T follicular helper cell (primary cell): ENCODE data around the gene HOXB6.

Source experiments
- DNase-seq: peaks from one replicate; pipeline ENCODE4 v3.0.0-alpha.2; 2020; ENCODE audit warnings: low read depth

Gene HOXB6

GRCh38 chr17:48565925-48566710, 38.7 kb downstream of the HOXB6 start:
- DNase-seq, result no peak

DNA sequence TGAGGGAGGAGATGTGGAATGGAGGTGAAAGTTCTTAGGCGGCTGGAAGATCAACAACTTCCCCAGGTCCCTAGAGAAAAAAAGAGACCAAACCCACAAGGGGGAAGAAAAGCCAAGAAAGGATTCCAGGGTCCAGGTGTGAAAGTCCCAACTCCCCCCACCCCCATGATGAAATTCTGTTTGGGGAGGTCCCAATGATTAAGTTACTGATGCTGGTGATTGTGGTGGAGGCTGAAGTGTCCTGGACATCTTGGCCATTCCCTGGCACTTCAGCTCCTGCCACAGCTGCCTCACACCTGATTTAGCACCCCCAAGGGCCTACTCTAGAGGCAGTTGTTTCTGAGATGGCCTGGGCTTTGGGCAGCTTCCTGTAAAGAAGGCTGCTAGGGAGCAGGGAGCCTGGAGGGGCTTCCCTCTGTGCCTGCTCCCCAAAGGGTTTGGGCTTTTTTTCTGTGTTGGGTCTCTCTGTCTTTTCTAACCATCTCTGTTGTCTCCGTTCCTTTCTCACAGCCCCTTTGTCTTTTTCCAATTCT, 39.7 kb downstream of the HOXB6 start:
- no peak for DNase-seq

DNA sequence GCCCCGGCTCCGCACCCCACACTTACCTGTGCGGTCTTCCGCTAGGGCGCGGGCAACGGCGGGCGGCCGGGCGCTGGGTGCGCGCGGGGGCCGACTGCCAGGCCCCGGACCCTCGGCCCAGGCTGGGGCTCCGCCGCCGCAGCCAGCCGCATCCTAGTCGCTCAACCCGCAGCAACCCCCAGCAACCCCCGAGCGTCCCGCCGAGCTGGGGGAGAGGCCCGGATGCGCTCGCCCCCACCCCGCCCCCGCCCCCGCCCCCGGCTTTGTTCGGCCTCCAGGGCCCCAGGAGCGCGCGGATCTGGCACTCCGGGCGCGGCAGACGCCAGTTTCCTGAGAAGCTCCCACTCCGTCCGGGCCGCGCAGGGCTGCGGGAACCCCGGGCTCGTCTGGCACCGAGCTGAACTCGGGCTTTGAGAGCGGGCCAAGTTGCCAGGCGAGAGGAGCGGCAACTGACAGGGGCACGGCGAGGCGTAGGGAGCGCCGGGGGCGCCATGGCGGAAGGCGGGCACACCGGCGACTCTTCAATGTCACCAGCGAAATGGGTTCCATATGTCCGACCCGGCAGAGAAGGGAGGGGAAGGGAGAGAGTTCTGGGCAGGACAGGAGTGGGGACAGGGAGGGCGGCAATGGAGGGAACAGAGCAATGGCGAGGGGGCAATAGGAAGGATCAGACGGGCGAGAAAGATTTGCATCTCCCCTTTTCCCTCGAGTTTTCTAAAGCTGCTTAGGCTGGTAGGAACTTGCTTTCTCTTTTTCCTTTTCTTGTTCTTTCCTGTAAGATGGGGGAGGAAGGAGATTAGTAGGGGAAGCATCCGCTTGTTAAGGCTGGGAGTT, 40.4 kb downstream of the HOXB6 start:
- DNase-seq, result no peak

DNA sequence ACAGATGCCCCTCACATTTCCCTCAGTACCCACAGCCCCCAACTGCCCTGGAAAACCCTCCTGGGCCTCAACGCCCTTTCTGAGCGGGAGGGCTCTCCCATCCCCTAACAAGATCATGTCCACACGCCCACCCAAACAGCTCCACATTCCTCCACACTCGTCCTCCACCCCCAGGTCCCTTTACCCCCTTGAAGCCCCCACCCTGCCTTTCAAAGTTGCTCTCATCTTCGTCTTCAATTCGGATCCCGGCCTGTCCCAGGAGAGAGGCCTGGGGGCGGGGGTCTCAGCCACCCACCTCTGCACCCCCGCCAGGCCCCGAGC, 41.0 kb downstream of the HOXB6 start:
- DNase-seq, result no peak

DNA sequence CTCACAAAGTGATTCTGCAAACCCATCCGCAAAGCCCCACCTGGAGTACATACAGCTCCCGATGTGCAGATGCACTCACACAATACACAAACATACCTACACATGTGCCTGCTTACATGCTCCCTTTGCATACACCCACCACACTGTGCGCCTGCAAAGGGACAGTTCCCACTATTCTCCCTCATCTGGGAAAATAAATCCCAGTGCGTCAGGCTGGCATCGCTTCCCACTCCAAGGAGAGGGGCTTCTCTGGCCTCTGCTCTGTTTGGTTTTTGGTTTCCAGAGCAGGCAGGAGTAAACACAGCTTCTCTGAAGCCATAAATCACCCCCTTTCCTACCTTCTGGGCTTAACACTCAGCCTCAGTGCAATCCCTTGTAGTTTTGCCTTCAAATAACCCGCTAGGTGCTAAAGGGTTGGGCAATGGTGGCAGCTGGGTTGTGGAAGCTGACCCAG, 41.4 kb downstream of the HOXB6 start:
- DNase-seq, result no peak

DNA sequence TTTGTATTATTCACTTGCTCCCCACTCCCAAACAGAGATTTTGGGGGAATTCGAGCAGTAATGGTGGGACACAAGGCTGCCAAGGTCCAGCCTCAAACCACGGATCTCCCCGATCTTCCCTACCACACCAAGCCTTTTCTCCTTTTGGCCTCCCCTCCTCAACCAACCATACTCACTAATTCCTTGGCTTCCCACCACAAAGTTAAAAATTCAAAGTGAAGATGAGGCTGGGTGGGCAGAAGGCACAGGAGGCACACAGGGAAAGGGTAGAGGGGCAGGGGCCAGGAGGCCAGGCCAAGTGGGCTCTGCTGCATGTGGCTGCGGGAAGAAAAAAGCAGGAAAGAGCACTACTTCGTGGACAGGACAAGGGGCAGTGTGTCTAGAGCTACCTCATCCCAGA, 41.9 kb downstream of the HOXB6 start:
- no peak for DNase-seq

DNA sequence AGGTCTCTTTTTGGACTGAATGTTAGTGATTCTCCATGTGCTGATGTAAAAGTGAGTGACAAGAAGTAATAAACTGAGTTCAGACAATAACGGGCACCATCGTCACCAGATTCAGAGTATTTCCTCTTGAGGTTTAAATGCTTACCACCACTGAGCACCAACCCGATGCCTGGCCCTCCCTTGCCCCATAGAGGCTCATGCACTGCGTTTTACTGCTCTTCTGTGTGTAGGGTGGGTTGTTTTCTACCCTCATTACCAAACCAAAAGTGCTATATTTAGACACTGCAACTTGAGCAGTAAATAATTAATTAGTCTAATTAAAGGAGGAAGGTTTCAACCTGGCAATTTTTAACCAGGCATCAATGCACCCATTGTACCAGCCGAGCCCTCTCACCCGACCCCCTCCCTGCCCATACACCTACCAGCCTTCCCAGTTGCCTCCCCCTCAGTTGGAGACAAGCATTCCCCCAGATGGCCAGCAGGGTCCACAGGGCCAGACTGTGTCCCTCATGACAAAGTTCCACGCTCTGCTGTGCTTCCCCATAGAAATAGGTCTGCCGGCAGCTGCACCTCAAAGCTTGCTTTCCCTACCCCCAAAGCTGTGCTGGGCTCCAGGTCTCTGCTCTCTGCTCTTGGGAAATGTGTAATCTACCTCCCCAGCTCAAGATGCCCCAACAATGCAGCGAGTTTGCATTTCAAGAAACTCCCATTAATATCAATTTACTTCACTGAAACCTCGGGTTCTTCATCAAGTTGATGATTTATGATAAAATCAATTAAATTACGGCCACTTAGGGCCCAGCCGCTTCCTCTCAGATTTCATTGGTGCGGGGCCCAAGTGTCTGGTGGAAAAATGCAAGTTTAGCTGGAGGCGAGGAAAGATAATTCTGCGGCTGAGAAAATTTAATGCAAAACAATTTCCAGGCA, 42.6 kb downstream of the HOXB6 start:
- no peak for DNase-seq

GRCh38 chr17:48559840-48560817, 44.7 kb downstream of the HOXB6 start:
- no peak for DNase-seq

GRCh38 chr17:48559122-48559839, 45.5 kb downstream of the HOXB6 start:
- no peak for DNase-seq

DNA sequence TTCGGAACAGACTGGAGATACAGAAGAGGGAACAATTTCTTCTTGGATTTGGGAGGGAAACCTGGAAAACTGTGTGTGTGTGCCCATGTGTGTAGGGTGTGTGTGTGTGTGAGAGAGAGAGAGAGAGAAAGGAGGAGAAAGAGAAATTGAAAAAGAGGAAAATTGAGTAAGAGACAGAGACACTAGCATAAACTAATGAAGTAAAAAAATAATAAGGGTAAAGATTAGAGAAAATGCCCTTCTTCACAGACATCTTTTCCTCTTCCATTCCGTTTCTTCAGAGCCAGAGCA, 46.0 kb downstream of the HOXB6 start:
- DNase-seq, result no peak

DNA sequence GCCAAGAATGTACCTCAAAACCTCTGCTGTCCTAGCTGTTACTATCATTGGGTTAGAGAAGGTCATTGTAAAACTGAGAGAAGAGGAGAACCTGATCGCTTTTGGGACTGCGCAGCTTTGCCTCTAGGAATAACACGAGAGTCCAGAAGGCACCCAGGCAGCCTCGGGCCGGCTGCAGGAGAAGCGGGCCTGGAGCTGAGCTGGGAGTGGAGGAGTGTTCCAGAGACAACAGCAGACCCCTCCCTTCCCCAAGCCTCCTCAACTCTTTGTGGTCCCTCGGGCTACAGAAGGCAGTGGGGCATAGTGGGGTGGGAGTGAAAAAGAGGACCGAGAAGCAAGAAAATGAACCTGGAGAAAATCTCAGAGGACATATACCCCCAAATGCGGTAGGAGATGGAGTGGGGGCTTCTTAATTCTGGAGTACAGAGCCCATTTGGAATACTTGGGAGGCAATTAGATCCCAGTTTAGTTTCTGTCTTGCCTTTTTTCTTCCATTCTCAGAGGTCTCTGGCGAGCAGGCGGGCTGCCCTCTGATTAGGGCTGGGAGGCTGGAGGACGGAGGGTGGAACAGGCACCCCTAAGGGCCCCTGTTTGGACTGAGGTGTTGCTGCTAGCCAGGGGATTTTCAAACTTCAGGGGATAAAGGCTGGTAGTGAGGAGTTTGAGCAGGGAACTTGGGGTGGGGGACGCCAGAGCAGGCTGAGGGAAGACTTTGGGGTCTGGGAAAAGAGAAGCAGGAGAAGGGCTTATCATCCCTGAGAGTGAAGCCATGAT, 46.5 kb downstream of the HOXB6 start:
- no peak for DNase-seq

DNA sequence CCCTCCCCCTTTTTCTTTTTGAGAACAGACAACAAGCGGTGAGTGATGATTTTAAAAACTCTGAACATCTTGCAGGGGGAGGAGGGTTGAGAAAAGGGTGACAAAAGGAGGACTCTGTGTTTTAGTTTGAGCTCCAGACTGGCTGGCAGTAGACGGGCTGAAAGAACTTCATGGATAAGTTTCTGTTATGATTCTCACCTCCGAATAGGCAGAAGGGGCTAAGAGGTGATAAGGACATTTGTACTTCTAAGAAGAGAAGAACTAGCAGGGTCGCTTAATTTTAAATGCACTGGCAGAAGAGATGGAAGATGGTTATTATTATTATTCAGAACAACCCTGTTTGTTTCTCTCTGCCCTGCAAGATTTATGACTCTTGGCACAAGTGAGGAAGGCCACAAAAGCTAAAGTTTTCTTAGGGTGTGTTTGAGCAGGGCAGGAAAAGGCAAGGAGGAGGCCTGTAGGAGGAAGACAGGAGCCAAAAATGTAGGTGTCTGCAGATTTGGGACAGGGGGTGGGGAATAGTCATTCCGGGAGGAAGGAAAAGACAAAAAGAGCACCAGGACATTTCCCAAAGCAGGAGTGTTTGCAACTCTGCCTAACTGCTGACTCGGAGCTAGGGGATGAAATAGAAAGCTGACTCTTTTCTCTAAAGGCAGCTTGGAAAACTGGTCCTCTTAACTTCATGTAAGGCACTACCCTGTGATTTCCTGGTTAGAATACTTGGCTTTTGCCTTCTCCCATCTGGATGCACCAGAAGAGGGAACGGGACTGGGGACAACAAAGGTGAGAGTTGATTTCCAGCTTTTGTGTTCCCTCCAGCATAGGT, 48.0 kb downstream of the HOXB6 start:
- no peak for DNase-seq

GRCh38 chr17:48556229-48556575, 48.6 kb downstream of the HOXB6 start:
- DNase-seq, result no peak

DNA sequence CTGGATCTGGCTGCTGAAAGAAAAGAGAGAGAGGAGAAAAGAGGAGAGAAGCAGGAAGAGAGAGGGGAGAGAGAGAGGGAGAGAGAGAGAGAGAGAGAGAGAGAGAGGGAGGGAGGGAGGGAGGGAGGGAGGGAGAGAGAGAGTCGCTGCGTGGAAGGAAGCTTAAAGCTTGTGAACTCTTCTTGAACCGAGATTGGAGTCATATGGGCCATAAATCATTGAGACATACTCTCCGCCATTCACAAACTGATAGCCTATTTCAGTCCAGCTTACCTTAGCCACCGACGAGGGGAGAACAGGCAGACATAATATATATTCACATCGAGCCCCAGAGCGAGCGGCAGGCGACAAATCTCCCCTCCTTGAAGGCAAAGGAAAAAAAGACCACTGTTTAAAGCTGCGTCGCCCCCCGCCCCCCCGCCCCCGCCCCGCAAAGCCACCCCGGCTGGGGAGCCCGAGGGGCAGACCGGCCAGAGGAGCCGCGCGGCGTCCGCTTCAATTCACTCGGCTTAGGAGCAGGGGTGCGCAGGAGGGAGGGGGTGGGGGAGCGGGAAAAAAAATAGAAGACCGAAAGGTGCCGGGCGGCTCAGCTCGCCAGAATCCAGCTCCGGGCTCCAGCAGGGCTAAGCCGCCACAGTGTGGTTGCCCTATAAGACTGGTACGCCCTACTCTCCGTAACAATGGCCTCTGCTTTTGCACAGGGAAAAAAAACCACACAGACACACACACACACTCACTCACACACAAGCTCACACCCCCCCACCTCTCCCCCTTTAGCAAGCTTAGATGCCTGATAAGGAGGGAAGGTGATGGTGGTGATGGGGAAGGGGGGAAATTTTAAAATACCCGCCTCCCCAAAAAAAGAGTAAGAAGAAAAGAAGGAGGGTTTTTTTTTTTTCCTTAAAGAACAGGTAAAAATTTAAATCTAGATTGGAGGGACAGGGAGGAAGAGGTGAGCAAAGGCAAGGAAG, 49.2 kb downstream of the HOXB6 start:
- no peak for DNase-seq

GRCh38 chr17:48554412-48555257, 50.2 kb downstream of the HOXB6 start:
- DNase-seq, result no peak

GRCh38 chr17:48553826-48554225, 51.0 kb downstream of the HOXB6 start:
- DNase-seq, result no peak

GRCh38 chr17:48553190-48553547, 51.6 kb downstream of the HOXB6 start:
- DNase-seq, result no peak
